Measurements from ENCODE around the gene TMF1.

TMF1 gene

DNA sequence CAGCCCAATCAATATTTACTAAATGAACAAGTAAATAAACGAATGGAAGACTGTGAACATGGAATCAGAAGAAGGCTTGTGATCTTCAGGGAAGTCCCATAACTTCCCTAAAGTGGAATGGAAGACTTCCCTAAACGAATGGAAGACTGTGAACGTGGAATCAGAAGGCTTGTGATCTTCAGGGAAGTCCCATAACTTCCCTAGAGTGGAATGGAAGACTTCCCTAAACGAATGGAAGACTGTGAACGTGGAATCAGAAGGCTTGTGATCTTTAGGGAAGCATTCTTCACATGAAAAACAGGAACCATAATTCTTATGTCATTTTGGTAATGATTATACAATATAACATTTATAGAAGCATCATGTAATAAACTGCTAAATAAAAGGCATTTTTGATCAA, 77.4 kb downstream of the TMF1 start:
- Histone ChIP-seq H3K36me3 (replicated peaks; ENCODE audit: low read depth, low read length) (peaks cover 6% of the 10 kb centered on the region), H3K27me3 (ENCODE audit: low read depth, low read length) (peaks cover 11% of the 10 kb centered on the region), H3K4me1 (ENCODE audit: low read length) (no peaks in the 10 kb centered on the region), H3K27ac (ENCODE audit: low read length) (no peak overlapping the region), H3K9ac (ENCODE audit: low read length) (no peak overlapping the region), H3K4me2 (ENCODE audit: low read length) (no peak overlapping the region), H4K20me1 (ENCODE audit: insufficient read depth, low read length) (no peaks in the 10 kb centered on the region), H3K4me3 (ENCODE audit: low read length) (no peak overlapping the region), H2AFZ (ENCODE audit: low read depth, low read length) (no peak overlapping the region), H3K9me3 (ENCODE audit: insufficient read depth, low read length) (no peaks in the 10 kb centered on the region), H3K79me2 (ENCODE audit: low read length) (no peaks in the 10 kb centered on the region)
- no peak for TF ChIP-seq EZH2phosphoT487 (IDR thresholded peaks at IDR 0.05; ENCODE audit: low read depth)
- TF ChIP-seq, protein P1, sequence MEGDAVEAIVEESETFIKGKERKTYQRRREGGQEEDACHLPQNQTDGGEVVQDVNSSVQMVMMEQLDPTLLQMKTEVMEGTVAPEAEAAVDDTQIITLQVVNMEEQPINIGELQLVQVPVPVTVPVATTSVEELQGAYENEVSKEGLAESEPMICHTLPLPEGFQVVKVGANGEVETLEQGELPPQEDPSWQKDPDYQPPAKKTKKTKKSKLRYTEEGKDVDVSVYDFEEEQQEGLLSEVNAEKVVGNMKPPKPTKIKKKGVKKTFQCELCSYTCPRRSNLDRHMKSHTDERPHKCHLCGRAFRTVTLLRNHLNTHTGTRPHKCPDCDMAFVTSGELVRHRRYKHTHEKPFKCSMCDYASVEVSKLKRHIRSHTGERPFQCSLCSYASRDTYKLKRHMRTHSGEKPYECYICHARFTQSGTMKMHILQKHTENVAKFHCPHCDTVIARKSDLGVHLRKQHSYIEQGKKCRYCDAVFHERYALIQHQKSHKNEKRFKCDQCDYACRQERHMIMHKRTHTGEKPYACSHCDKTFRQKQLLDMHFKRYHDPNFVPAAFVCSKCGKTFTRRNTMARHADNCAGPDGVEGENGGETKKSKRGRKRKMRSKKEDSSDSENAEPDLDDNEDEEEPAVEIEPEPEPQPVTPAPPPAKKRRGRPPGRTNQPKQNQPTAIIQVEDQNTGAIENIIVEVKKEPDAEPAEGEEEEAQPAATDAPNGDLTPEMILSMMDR (IDR thresholded peaks at IDR 0.05; ENCODE audit: low read depth, low read length), result no peak

DNA sequence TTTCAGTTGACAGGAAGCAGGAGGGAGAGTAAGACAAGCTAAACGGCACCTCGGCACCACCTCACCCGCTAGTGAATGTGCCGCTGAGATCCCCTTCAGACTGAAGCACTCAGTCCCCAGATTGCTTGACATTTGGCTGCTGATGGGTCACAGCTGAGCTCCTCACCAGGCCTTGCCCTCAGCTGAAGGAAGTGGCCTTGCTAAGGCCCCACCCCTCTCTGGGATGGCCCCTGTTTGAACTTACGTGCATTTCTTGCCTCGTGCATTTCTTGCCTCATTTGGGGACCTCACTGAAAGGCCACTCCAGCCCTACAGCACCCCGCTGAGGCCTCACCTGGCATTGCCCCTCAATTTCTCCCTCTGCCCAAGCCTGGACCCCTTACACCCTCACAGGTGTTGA, 78.5 kb downstream of the TMF1 start:
- H2AFZ ChIP-seq (ENCODE audit: low read depth, low read length), result no peak overlapping the region
- no peak overlapping the region for H3K4me3 ChIP-seq (ENCODE audit: low read length)
- no peaks in the 10 kb centered on the region for H3K79me2 ChIP-seq (ENCODE audit: low read length)
- no peak overlapping the region for H3K4me2 ChIP-seq (ENCODE audit: low read length)
- peaks cover 6% of the 10 kb centered on the region for H3K36me3 ChIP-seq (replicated peaks; ENCODE audit: low read depth, low read length)
- H3K27ac ChIP-seq (ENCODE audit: low read length), result no peak overlapping the region
- no peaks in the 10 kb centered on the region for H4K20me1 ChIP-seq (ENCODE audit: insufficient read depth, low read length)
- no peaks in the 10 kb centered on the region for H3K4me1 ChIP-seq (ENCODE audit: low read length)
- H3K9ac ChIP-seq (ENCODE audit: low read length), result no peak overlapping the region
- no peaks in the 10 kb centered on the region for H3K9me3 ChIP-seq (ENCODE audit: insufficient read depth, low read length)
- TF ChIP-seq, protein P1 (IDR thresholded peaks at IDR 0.05; ENCODE audit: low read depth, low read length), result no peak
- H3K27me3 ChIP-seq (ENCODE audit: low read depth, low read length), result peaks cover 19% of the 10 kb centered on the region

DNA sequence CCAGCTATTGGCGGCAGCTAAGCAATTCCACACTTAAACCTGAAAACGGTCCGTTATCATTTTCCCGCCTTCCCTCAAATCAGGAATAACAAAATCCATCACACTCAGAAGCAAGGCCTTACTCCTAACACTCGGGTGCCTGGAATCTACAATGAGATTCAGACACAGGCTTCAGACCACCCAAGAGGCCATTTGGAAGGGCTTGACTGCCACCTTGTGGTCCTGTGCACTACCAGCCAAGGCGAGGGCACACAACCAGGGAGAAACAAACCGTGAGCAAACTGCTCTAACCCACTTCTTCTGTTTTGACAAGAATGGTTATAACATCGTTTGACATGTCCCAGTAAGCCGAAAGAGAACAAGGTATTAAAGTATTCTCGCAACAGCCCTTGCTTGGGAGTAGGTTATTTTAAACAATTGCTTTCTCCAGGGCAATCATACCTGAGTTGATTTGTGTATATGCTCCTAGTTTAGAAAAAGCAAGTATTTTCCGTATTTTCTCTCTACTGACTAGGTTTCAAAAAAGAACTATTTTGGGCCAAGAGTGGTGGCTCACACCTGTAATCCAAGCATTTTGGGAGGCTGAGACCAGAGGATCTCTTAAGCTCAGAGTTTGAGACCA, 79.7 kb downstream of the TMF1 start:
- TF ChIP-seq, protein P1 (IDR thresholded peaks at IDR 0.05; ENCODE audit: low read depth, low read length), result peak; percentile 99
- TF ChIP-seq EZH2phosphoT487 (IDR thresholded peaks at IDR 0.05; ENCODE audit: low read depth), result no peak
- Histone ChIP-seq H3K79me2 (ENCODE audit: low read length) (no peaks in the 10 kb centered on the region), H3K9me3 (ENCODE audit: insufficient read depth, low read length) (no peaks in the 10 kb centered on the region), H4K20me1 (ENCODE audit: insufficient read depth, low read length) (no peaks in the 10 kb centered on the region), H3K4me1 (ENCODE audit: low read length) (no peaks in the 10 kb centered on the region), H3K4me3 (ENCODE audit: low read length) (no peak overlapping the region), H3K4me2 (ENCODE audit: low read length) (no peak overlapping the region), H3K27ac (ENCODE audit: low read length) (no peak overlapping the region), H3K9ac (ENCODE audit: low read length) (no peak overlapping the region), H3K27me3 (ENCODE audit: low read depth, low read length) (peaks cover 19% of the 10 kb centered on the region), H2AFZ (ENCODE audit: low read depth, low read length) (no peak overlapping the region), H3K36me3 (replicated peaks; ENCODE audit: low read depth, low read length) (peaks cover 3% of the 10 kb centered on the region)

All from OCI-LY3 (cell line).